ENCODE measurements around the gene LDLRAD4.

LDLRAD4 gene

DNA sequence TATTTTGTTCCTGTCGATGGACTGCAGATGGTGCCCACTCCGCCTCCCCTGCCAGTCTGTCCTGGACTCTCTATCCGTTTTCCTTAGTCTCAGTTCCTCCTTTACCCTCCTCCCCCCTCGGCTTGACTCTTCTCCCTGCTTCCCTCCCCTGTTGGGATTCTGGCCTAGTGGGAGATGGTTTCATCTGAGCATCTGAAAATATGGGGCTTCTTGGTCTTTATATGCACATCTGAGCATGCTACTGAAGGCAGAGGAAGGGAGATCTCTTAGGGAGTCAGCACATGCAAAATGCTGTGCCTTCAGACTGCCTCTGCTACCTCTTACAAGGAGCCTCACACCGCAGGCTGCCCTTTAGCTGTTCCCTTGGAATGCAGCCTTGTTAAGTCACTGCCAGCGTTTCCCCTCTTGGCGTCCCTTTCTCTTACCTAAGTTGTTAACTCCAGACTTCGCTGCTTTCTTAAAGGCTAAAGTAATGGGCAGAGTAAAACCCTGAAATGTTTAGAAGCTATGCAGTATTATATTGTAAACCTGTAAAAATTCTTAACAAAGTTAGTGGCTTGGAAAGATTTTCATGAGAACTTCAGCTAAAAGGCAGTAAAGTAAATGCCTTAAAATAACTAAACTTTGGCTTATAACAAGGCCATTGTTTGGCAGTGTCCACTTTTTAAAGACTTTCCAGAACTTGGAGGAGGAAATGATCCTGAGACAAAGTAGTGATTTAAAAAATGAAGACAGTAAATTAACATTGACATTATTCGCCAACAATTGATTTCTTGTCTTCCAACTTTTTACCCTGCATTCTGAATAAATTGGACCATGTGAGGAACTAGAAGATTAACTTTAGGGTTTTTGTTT is 49.8 kb downstream of the LDLRAD4 start:
- DNase-seq, result no peak

GRCh38 chr18:13269013-13269280 is 50.4 kb downstream of the LDLRAD4 start:
- DNase-seq, result no peak

GRCh38 chr18:13269521-13270011 is 51.0 kb downstream of the LDLRAD4 start:
- DNase-seq, result no peak

DNA sequence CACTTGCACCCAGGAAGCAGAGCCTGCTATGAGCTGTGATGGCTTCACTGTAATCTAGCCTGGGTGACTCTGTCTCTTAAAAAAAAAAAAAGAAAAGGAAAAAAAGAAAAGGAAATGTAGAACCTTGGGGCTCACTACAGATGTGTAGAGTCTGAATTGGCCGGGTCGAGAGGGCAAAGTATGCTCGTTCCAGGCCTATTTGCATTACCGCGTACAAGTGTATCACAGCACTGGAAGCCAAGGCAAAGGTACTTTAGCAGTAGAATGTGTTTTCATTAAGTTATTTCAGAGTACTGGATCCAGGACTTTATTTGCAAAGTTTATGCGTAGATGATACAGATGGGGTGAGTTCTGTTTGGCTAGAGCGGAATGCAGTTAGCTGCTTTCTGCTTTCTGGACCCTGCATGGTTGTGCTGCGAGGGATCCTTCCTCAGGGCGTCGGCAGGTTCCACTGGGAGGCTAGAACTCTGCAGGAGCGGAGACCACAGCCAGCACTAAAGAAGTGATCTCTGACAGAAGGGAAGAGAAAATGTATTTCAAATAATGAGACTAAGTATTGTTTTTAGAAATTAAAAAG is 51.8 kb downstream of the LDLRAD4 start:
- DNase-seq, result no peak

DNA sequence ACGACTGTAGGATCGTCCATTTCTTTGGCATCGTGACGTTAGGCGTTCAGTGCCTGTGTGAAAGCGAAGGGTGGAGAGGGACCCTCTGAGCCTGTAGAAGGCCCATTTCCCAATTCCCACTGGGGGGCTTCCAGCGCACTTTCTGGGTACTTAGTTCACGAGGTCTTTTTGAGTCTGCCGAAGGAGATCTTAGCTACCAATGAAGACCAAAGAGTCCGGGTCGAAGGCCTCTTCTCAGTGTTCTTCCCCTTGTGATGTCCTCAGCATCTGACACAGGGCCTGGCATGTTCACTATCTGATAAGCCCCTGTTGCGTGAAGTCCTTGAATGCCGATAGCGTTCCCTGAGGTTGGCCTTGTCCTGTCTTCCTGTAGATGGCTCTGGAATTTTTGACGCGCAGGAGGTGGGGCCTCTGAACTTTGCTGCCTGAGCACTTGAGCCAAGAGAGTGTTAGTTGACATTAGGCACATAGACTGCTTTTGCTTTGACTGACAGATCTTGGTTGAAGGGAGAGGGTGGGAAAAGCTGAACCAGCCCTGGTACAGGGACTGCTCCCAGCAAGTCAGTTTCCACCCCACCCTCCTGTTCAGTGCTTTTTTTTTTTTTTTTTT is 52.8 kb downstream of the LDLRAD4 start:
- no peak for DNase-seq

DNA sequence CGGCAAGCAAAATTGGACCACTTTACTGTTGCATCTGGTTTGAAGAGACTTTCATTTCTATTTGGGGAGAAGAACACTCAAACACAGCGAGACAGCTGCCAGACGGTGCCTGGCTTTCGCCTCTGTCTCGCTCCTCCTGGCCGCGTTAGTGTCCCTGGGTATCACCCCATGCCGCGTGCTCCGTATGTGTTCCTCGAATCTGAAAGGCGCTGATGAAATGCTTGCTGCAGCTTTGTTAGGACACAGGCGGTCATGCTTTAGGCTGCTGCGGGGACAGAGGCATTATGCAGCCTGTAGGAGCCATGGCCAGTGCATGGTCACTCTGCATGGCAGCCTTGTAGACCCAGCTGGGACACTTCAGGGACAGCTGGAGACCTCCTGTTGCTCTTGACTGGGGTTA is 53.9 kb downstream of the LDLRAD4 start:
- no peak for DNase-seq

DNA sequence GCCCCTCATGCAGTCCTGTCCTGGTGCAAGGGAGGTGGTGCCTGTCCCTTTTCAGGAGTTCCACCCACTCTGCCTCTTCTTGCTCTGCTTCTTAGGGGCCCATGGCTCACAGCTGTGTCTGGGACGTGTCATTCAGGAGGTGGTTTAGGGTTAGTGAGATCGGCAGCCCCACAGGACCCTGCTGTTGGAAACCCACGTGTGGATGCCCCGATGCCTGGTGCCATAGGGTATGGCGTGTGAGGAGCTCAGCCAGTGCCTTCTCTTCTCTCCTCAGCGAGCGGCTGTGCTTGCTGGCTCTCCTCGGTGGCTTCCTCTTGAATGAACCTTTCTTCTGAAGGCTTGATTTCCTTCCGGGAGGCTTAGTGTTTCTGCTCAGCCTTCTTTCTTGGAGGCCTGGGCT is 55.2 kb downstream of the LDLRAD4 start:
- DNase-seq, result no peak

GRCh38 chr18:13275075-13275474 is 56.5 kb downstream of the LDLRAD4 start:
- no peak for DNase-seq

GRCh38 chr18:13276530-13277520 is 58.3 kb downstream of the LDLRAD4 start:
- DNase-seq, result no peak

GRCh38 chr18:13278062-13278630 is 59.6 kb downstream of the LDLRAD4 start:
- DNase-seq, result no peak

- no peak for DNase-seq
These were observed 60.9 kb downstream of the LDLRAD4 start for GRCh38 chr18:13279181-13280069.

DNA sequence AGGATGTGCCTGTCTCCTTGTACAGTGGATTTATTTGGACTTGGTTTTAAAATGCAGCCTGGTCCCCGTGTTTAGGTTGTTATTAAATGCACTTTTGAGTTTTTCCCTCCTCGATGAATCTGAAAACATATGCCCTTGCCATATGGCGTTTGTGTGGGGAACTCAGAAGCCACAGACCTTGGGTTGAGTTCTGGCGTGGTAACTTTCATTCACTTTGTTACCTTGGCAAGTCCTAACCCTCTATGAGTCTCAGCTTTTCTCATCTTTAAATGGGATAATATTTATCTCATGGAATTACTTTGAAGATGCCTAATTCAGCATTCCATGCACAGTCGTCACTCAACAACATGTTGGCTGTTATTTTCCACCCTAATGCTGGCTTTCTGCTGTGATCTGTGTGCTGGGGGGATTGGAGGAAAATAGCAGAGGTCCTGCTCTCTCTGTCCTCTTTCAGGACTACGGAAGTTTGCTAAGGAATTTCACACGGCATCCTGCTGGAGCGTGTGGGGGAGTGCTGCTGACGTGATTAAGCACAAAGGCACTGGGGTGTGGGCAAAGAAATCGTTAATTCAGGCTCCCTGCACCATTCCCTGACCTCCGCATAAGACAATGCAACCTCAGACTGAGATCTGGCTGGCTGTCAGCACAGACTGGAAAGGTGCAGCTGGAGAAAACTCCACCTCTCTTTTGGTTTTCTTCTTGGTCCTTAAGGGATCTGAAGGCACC is 61.7 kb downstream of the LDLRAD4 start:
- no peak for DNase-seq

- DNase-seq, result no peak
These were observed 62.8 kb downstream of the LDLRAD4 start for GRCh38 chr18:13281406-13281805.

- DNase-seq, result no peak
These were observed 65.2 kb downstream of the LDLRAD4 start for GRCh38 chr18:13283746-13284145.

GRCh38 chr18:13284330-13285027 is 65.9 kb downstream of the LDLRAD4 start:
- no peak for DNase-seq

DNA sequence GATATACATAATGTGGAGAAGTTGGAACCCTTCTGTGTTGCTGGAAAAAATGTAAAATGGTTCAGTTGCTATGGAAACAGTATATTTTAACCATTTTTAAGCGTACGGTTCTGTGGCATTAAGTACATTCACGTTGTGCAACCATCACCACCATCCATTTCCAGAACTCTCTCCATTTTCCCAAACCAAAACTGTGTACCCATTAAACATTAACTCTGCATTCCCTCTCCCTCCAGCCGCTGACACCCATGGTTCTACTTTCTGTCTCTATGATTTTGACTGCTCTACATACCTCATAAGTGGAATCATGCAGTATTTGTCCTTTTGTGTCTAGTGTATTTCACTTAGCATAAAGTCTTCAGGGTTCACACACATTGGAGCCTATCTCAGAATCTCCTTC is 67.3 kb downstream of the LDLRAD4 start:
- no peak for DNase-seq

DNA sequence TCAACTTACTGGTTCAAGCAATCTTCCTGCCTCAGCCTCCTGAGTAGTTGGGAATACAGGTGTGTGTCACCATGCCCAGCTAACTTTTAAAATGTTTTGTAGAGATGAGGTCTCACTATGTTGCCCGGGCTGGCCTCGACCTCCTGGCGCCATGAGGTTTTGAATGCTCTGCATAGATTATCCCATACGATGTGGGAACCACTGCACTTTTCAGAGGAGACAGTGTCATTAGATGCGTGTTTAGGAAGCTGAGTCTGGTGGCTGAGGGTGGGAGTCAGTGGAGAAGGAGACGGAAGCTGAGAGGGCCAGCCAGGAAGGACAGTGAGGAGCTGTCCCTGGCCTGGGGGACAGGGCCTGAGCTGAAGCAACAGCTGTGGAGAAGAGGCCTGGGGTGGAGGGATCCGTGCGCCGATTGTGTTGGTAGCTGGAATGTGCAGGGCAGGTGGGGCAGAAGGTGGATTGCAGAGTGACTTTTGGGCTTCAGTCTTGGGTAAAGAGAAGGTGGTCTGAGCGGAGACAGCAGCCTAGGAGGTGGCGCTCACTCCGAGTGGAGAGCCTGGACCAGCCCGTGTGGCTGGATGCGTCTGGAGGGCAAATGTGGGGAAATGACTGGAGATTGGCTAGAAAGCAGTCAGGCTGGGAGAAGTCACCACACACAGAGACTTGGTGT is 68.0 kb downstream of the LDLRAD4 start:
- DNase-seq, result no peak

GRCh38 chr18:13287372-13287771 is 68.8 kb downstream of the LDLRAD4 start:
- no peak for DNase-seq

DNA sequence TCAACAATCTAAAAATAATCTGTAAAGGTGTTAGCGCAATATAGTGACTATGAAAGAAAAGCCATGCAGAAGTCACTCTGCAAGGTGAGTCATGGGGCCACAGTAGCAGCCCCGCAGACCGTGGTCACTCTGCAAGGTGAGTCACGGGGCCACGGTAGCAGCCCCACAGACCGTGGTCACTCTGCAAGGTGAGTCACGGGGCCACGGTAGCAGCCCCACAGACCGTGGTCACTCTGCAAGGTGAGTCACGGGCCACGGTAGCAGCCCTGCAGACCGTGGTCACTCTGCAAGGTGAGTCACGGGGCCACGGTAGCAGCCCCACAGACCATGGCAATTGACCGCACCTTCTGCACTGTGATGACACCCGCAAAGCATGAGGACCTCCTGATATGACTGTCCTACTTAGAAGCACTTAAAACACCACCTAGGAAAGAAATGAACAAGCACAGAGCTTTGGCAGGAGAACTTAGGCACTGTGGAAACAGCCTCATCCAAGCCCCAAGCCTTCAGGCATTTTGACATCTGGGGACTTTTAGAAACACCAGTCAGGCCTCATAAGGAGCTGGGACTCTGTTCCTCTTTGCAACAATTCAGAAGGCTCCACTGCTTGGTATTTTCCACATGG is 70.1 kb downstream of the LDLRAD4 start:
- DNase-seq, result no peak

All from NCI-H2227 treated with DMSO at 0.1 percent for 48 hours (cell line).